Psoas muscle (tissue), 8 donors: Measurements from ENCODE around the gene POTEF. TPM values are rescaled to one million over a fixed set of nuclear protein-coding genes. Genes with fewer than 3 reads are reported as not detected.
"Not testable (repeated sequence)": the region's sequence is repeated elsewhere in the genome, so short reads cannot be mapped to it uniquely, and the experiment has no call there.

Source experiments
- ATAC-seq, 4 donors: fragments of 200-7000 bp; cut with Tn5 transposase; one replicate each; pipeline ENCODE4 v1.9.1; 2020; ENCODE audit warnings: moderate library complexity in 3 of 4, mild to moderate bottlenecking in 2 of 4
- DNase-seq, 2 donors: peaks; one replicate each; pipeline ENCODE4 v3.0.0-alpha.2; 2020
- H3K27ac ChIP-seq: fragments of 200-600 bp; one replicate; pipeline ENCODE4 v1.8.0; 2022
- H3K27me3 ChIP-seq, 3 donors: fragments of 200-600 bp in 1 of 3; one replicate each; pipeline versions ENCODE4 v1.6.1 to v1.8.0; 2013 to 2022; ENCODE audit warnings: low read length in 2 of 3, mild to moderate bottlenecking in 2 of 3, moderate library complexity in 1 of 3; ENCODE audit not compliant: insufficient read depth in 3 of 3
- H3K36me3 ChIP-seq, 2 donors: fragments of 200-600 bp in 1 of 2; one replicate each; pipeline versions ENCODE4 v1.6.1 to v1.8.0; 2013 to 2022; ENCODE audit warnings: low read depth in 1 of 2, mild to moderate bottlenecking in 1 of 2, moderate library complexity in 1 of 2; ENCODE audit not compliant: insufficient read depth in 1 of 2
- H3K4me1 ChIP-seq: fragments of 200-600 bp; one replicate; pipeline ENCODE4 v1.8.0; 2022
- H3K4me3 ChIP-seq: fragments of 200-600 bp; one replicate; pipeline ENCODE4 v1.8.0; 2022; ENCODE audit warnings: mild to moderate bottlenecking
- H3K9me3 ChIP-seq: fragments of 200-600 bp; one replicate; pipeline ENCODE4 v1.8.0; 2022
- CTCF ChIP-seq: fragments of 200-600 bp; IDR thresholded peaks from one replicate; pipeline ENCODE4 v1.8.0; 2022; ENCODE audit warnings: antibody characterized with exemption
- WGBS, 3 donors: extraction: QIAGEN DNeasy Blood & Tissue Kit; methylation state at CpG; one replicate each; pipeline versions ENCODE4 v1.1.6 to v1.1.7; 2013; 5-methylcytosine and 5-hydroxymethylcytosine counted together
- intact Hi-C, 2 donors: fragments of 100-400 bp; cut with DNase I; formaldehyde crosslinking; loops; one replicate each; pipeline versions ENCODE4 v1.11.0 to v1.14.2; 2022
- polyA plus RNA-seq, 3 donors: library from polyadenylated mRNA; stranded (reverse); fragments of 200-250 nt; gene quantifications; one replicate each; pipeline ENCODE4 v1.2.3, GENCODE V29; 2013
- total RNA-seq, 4 donors: library from RNA; stranded (reverse); fragmentation: NEBNext Ultra II Directional in 2 of 4; extraction: Animal tissue kit (Norgen Biotek cat#: 25700) in 2 of 4; gene quantifications; one replicate each; pipeline versions ENCODE4 v1.2.1 to v1.2.4, GENCODE V29; 2021 to 2023
- donor health status: healthy with polysubstance abuse.
- donor health status: DM: no; HTN: no; CAD: no; lungs with moderate emphysema.
- donor health status: Bipolar disorder and iron deficiency.
- donor health status: healthy.
- donor health status: DM: yes; HTN: yes; CAD: no.
- donor health status: DM: no; HTN: no; CAD: no.
- donor health status: DM: no; HTN: no; CAD: no.
- donor health status: DM: yes; HTN: yes; CAD: no.

The POTEF gene
- total and polyA plus RNA-seq, 7 donors = not detected

- no peak for DNase-seq
- Histone ChIP-seq H3K4me3 (no peak overlapping the region), H3K36me3 (no peaks in the 10 kb centered on the region), H3K4me1 (no peaks in the 10 kb centered on the region), H3K27ac (no peak overlapping the region), H3K27me3 (no peaks in the 10 kb centered on the region), H3K9me3 (no peaks in the 10 kb centered on the region)
- TF ChIP-seq CTCF = no peak
- intact Hi-C loops = no loop called here
- ATAC-seq = no peak
- WGBS, 3 donors = 78 to 88% (median 84%) methylated on average over 15 of the region's 15 CpGs
These were observed 6.9 kb upstream of the POTEF start for GRCh38 chr2:130135692-130136541.

- DNase-seq, H3K4me3 ChIP-seq, H3K36me3 ChIP-seq, ATAC-seq, intact Hi-C loops, H3K4me1 ChIP-seq, H3K27ac ChIP-seq, H3K9me3 ChIP-seq, H3K27me3 ChIP-seq: not testable (repeated sequence)
- 83 to 89% (median 88%) methylated on average over 11 to 14 of the region's 14 CpGs for WGBS, 3 donors
These were observed 558 bp downstream of the POTEF start for GRCh38 chr2:130128464-130128863.

- H3K27me3 ChIP-seq, intact Hi-C loops, H3K36me3 ChIP-seq, H3K27ac ChIP-seq, H3K4me3 ChIP-seq, H3K4me1 ChIP-seq, H3K9me3 ChIP-seq, ATAC-seq, DNase-seq: not testable (repeated sequence)
- WGBS, 3 donors = 75% methylated on average over 1 of the region's 9 CpGs; no CpG with 5 or more reads in 2 of the 3 donors
These were observed 1.3 kb downstream of the POTEF start for GRCh38 chr2:130127726-130128125.

GRCh38 chr2:130120924-130121323, 8.1 kb downstream of the POTEF start:
- DNase-seq, H3K4me3 ChIP-seq, H3K4me1 ChIP-seq, H3K27ac ChIP-seq, H3K9me3 ChIP-seq, intact Hi-C loops, H3K27me3 ChIP-seq, H3K36me3 ChIP-seq, ATAC-seq: not testable (repeated sequence)
- 92 to 94% (median 93%) methylated on average over 26 to 35 of the region's 45 CpGs for WGBS, 3 donors

GRCh38 chr2:130102597-130103363, 26.2 kb downstream of the POTEF start:
- H3K9me3 ChIP-seq, ATAC-seq, intact Hi-C loops, H3K27ac ChIP-seq, H3K4me3 ChIP-seq, H3K4me1 ChIP-seq, DNase-seq, H3K36me3 ChIP-seq, H3K27me3 ChIP-seq: not testable (repeated sequence)
- 45 to 52% (median 51%) methylated on average over 5 to 7 of the region's 8 CpGs for WGBS, 3 donors

- H3K4me1 ChIP-seq, H3K27ac ChIP-seq, H3K27me3 ChIP-seq, H3K36me3 ChIP-seq, ATAC-seq, H3K4me3 ChIP-seq, intact Hi-C loops, DNase-seq, H3K9me3 ChIP-seq: not testable (repeated sequence)
- 73 to 91% (median 87%) methylated on average over 4 to 5 of the region's 5 CpGs for WGBS, 3 donors
These were observed 66.4 kb downstream of the POTEF start for GRCh38 chr2:130062645-130063044.

GRCh38 chr2:130059982-130060381, 69.0 kb downstream of the POTEF start:
- intact Hi-C loops, H3K9me3 ChIP-seq, DNase-seq, H3K27me3 ChIP-seq, H3K4me1 ChIP-seq, H3K27ac ChIP-seq, ATAC-seq, H3K4me3 ChIP-seq, H3K36me3 ChIP-seq: not testable (repeated sequence)
- 92 to 94% (median 92%) methylated on average over 5 to 6 of the region's 10 CpGs for WGBS, 3 donors

- H3K4me1 ChIP-seq, DNase-seq, ATAC-seq, intact Hi-C loops, H3K4me3 ChIP-seq, H3K27me3 ChIP-seq, H3K27ac ChIP-seq, H3K9me3 ChIP-seq, H3K36me3 ChIP-seq: not testable (repeated sequence)
- 57 to 77% (median 63%) methylated on average over 4 to 5 of the region's 7 CpGs for WGBS, 3 donors
These were observed 72.7 kb downstream of the POTEF start for GRCh38 chr2:130056336-130056735.

- H3K27ac ChIP-seq, ATAC-seq, DNase-seq, H3K4me3 ChIP-seq, H3K9me3 ChIP-seq, H3K36me3 ChIP-seq, H3K27me3 ChIP-seq, intact Hi-C loops, H3K4me1 ChIP-seq: not testable (repeated sequence)
- WGBS, 3 donors = 99 to 100% (median 100%) methylated on average over 4 to 6 of the region's 7 CpGs
These were observed 75.7 kb downstream of the POTEF start for GRCh38 chr2:130053217-130053911.

GRCh38 chr2:130052376-130052775, 76.6 kb downstream of the POTEF start:
- ATAC-seq, intact Hi-C loops, H3K9me3 ChIP-seq, DNase-seq, H3K4me1 ChIP-seq, H3K27ac ChIP-seq, H3K27me3 ChIP-seq, H3K4me3 ChIP-seq, H3K36me3 ChIP-seq: not testable (repeated sequence)
- 95 to 97% (median 97%) methylated on average over 2 to 3 of the region's 5 CpGs for WGBS, 3 donors
